ENCODE measurements around the gene MAPK7. TPM values are rescaled to one million over a fixed set of nuclear protein-coding genes. Genes with fewer than 3 reads are reported as not detected.

MAPK7 gene
- polyA plus RNA-seq, 2 of the 4 experiments (the other 2 are of a cell fraction), result 7.2 to 25.8 TPM

GRCh38 chr17:19331543-19332245 is 46.6 kb upstream of the MAPK7 start:
- FAIRE-seq, result no peak

GRCh38 chr17:19332371-19333131 is 45.7 kb upstream of the MAPK7 start:
- no peaks in the 10 kb centered on the region for H3K9me3 ChIP-seq
- no peak overlapping the region for H3K4me2 ChIP-seq
- TF ChIP-seq ZSCAN20 (CRISPR knock-in tag; IDR thresholded peaks at IDR 0.05), result no peak
- no peak for TF ChIP-seq HOXA7 (CRISPR knock-in tag; IDR thresholded peaks at IDR 0.05)
- TF ChIP-seq BHLHE40 (IDR thresholded peaks at IDR 0.05; ENCODE audit: low read depth, low read length), result no peak
- no peak for TF ChIP-seq MAZ (IDR thresholded peaks at IDR 0.05; ENCODE audit: borderline replicate concordance, low read depth, low read length)
- TF ChIP-seq HDAC2 (IDR thresholded peaks at IDR 0.05), result no peak
- TF ChIP-seq FOSB (CRISPR knock-in tag; IDR thresholded peaks at IDR 0.05), result no peak
- no peak for TF ChIP-seq ZFP36 (IDR thresholded peaks at IDR 0.05; ENCODE audit: borderline replicate concordance, partially characterized antibody)
- no peak for TF ChIP-seq GATA3 (IDR thresholded peaks at IDR 0.05; ENCODE audit: borderline replicate concordance)
- peaks cover 12% of the 10 kb centered on the region for H3K4me1 ChIP-seq
- no peak overlapping the region for H3K4me3 ChIP-seq
- H3K27ac ChIP-seq, result no peak overlapping the region
- ChIA-PET CTCF (interaction anchor here (1.0 to 3.2 kb wide), 4 partner anchors 9 to 114 kb away, joined by 3 to 20 read pairs (median 4); partner anchors contain the start of gene B9D1), POLR2A (interaction anchor here (1.0 kb wide), 2 partner anchors 10 to 416 kb away, joined by 3 read pairs; partner anchors contain the start of gene ALDH3A1)
- ATAC-seq, result no peak
- 89% methylated on average over 6 of the region's 6 CpGs for WGBS (ENCODE audit: missing lambda C conversion rate)
- FAIRE-seq, result no peak
- DNase-seq (ENCODE audit: low read depth in 1 of 2, low spot score in 1 of 2), result no peak

More at GRCh38 chr17:19331543-19332245, 46.6 kb upstream of the MAPK7 start:
- H3K4me2 ChIP-seq, result no peak overlapping the region
- ChIA-PET POLR2A (no interaction called here), CTCF (interaction anchor here (1.0 to 3.2 kb wide), 3 partner anchors 11 to 115 kb away, joined by 3 to 20 read pairs (median 4); partner anchors contain the start of gene B9D1)
- no peaks in the 10 kb centered on the region for H3K9me3 ChIP-seq
- H3K4me3 ChIP-seq, result no peak overlapping the region
- H3K4me1 ChIP-seq, result peaks cover 21% of the 10 kb centered on the region
- DNase-seq (ENCODE audit: low read depth in 1 of 2, low spot score in 1 of 2) (no peak), ATAC-seq (no peak)
- H3K27ac ChIP-seq, result peak overlapping the region in 1 of 2 experiments; percentile 22; a peak in 1 of 6 replicates
- TF ChIP-seq POLR2A (IDR thresholded peaks at IDR 0.05; ENCODE audit: low read length) (no peak), REST (IDR thresholded peaks at IDR 0.05) (no peak), HEYL (CRISPR knock-in tag; IDR thresholded peaks at IDR 0.05) (no peak), RFX5 (IDR thresholded peaks at IDR 0.05) (no peak), ESRRA (IDR thresholded peaks at IDR 0.05; ENCODE audit: borderline replicate concordance, low read length) (no peak), CEBPB (IDR thresholded peaks at IDR 0.05) (no peak), RNF2 (IDR thresholded peaks at IDR 0.05; ENCODE audit: borderline replicate concordance, low read depth) (no peak), NFE2L2 (conservative IDR thresholded peaks at IDR 0.05; ENCODE audit: low read length) (no peak), NR3C1 (IDR thresholded peaks at IDR 0.05) (no peak), JUNB (IDR thresholded peaks at IDR 0.05) (no peak)
- 88% methylated on average over 13 of the region's 13 CpGs for WGBS (ENCODE audit: missing lambda C conversion rate)

- ATAC-seq (no peak), DNase-seq (ENCODE audit: low read depth in 1 of 2, low spot score in 1 of 2) (no peak), FAIRE-seq (no peak)
- POLR2A ChIA-PET, result interaction anchor here (1.0 kb wide), 2 partner anchors 9 to 415 kb away, joined by 3 read pairs; partner anchors contain the start of gene ALDH3A1
- H3K4me2 ChIP-seq, result no peak overlapping the region
- H3K27ac ChIP-seq, result no peak overlapping the region
- TF ChIP-seq ATOH8 (CRISPR knock-in tag; IDR thresholded peaks at IDR 0.05; ENCODE audit: low read depth), result 0 out of 2 replicates have a peak, but pooled peaks have one; percentile 15
- TF ChIP-seq CHD4 (IDR thresholded peaks at IDR 0.05; ENCODE audit: borderline replicate concordance), result no peak
- 93% methylated on average over 1 of the region's 1 CpG for WGBS (ENCODE audit: missing lambda C conversion rate)
- peaks cover 11% of the 10 kb centered on the region for H3K4me1 ChIP-seq
- H3K4me3 ChIP-seq, result no peak overlapping the region
- no peaks in the 10 kb centered on the region for H3K9me3 ChIP-seq
- CTCF ChIA-PET, result interaction anchor here (0.6 to 3.2 kb wide), 5 partner anchors 8 to 114 kb away, joined by 3 to 20 read pairs (median 4); partner anchors contain the start of gene B9D1
Observed at GRCh38 chr17:19333132-19333440, 45.2 kb upstream of the MAPK7 start.
